ENCODE results near the gene ASCC2.

Gene ASCC2

GRCh38 chr22:29741926-29742325 is 96.1 kb downstream of the ASCC2 start:
- DNase-seq (ENCODE audit: low spot score) = no peak

GRCh38 chr22:29740216-29740615 is 97.9 kb downstream of the ASCC2 start:
- DNase-seq (ENCODE audit: low spot score) = no peak
- TF ChIP-seq CTCF (IDR thresholded peaks at IDR 0.05; ENCODE audit: borderline replicate concordance, control extremely low read depth, extremely low read depth, insufficient read depth, missing control alignments) = no peak
- in situ Hi-C loops (cut with MboI; ENCODE audit: low sequenced_read_pairs, unreplicated experiment) = no loop called here

More at GRCh38 chr22:29741926-29742325, 96.1 kb downstream of the ASCC2 start:
- TF ChIP-seq CTCF (IDR thresholded peaks at IDR 0.05; ENCODE audit: borderline replicate concordance, control extremely low read depth, extremely low read depth, insufficient read depth, missing control alignments) = no peak
- in situ Hi-C loops (cut with MboI; ENCODE audit: low sequenced_read_pairs, unreplicated experiment) = no loop called here

- in situ Hi-C loops (cut with MboI; ENCODE audit: low sequenced_read_pairs, unreplicated experiment) = no loop called here
- no peak for TF ChIP-seq CTCF (IDR thresholded peaks at IDR 0.05; ENCODE audit: borderline replicate concordance, control extremely low read depth, extremely low read depth, insufficient read depth, missing control alignments)
Observed at GRCh38 chr22:29739346-29739875, 98.7 kb downstream of the ASCC2 start.

More at GRCh38 chr22:29739346-29739875, 98.7 kb downstream of the ASCC2 start:
- DNase-seq (ENCODE audit: low spot score) = no peak
